Activated CD4-positive, alpha-beta T cell treated with anti-CD3 and anti-CD28 coated beads, Interleukin-2, amount 50 U/mL, for 24 hours (primary cell): Measurements from ENCODE around the gene MACROD2.

Experiments used
- DNase-seq, 2 donors: peaks; one replicate each; pipeline ENCODE4 v3.0.0-alpha.2; 2020; ENCODE audit warnings: low read depth in 1 of 2, low spot score in 1 of 2

The MACROD2 gene

DNA sequence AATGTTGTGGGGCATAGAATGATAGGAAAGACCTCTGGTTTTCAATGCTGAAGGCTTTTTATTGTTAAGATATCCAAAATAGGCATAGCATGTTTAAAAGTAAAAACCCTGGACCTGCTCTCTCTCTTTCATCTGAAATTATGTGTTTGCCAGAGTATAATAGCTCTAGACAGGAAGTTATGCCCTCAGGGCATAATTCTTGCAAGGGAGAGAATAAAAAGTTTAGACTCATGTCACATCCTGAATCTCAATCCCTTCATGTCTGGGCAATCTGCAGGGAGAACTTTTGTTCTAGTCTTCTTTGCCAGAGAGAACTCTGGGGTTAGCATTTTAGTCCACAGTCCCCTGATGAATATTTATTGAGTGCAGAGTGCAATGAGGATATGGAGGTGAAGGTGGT is 639.3 kb downstream of the MACROD2 start:
- DNase-seq: no peak

- no peak for DNase-seq
Measured at GRCh38 chr20:14637441-14637840, 642.1 kb downstream of the MACROD2 start.

- DNase-seq: no peak
Measured at GRCh38 chr20:14643146-14643545, 647.8 kb downstream of the MACROD2 start.

DNA sequence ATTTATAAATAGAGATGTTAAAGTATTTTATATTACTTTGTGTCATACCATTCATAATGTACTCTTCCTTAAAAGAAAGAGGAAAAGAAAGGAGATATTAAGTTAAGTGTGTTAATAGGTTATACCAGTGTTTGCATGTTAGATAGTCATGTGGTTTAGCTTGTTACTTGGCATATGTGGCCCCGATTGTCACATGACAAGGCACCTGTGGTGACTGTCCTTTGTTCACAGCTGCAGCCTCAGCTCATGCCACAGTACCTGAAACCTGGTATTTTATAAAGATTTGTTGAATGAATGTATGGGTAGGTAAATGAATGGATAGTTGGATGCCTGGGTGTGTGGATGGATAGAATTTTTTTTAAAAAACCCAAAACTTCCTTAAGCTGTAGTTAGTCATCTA is 648.2 kb downstream of the MACROD2 start:
- DNase-seq: no peak

GRCh38 chr20:14644306-14645097 is 649.2 kb downstream of the MACROD2 start:
- no peak for DNase-seq

DNA sequence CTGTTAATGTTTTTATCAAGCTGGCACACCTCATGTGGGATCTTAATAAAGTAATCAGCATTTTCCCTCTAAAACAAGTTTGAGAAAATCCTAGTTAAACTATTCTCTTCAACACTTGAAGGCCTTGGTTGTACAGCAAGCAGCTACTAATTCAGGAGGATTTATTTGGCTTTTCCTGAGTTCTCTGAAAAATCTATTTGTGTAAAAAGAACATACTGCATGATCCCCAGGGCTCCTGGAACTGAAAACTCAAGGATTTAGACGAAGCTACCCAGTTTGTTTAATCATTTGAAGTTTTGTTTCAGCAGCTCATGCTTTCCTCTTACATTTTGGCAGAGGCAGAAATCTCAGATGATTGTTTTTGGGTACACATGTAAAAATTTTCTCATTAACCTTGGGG is 651.7 kb downstream of the MACROD2 start:
- no peak for DNase-seq

DNA sequence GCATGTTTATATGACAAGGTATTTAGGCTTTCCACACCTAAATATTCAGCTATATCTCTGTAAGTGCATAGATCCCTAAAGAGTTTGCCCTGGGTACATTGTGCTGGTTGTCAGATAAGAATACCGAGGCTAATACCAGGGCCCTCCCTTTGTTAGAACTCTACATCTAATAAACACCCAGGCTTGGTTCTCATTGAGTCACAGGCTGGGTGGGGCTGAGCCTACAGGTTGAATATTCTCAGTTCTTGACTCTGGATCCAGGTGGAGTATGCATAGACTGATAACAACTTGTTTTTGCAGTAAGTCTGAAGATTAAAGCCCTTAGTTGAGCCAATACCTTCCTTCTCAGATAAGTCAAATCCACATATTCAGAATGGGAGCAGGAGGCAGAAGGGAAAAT is 654.3 kb downstream of the MACROD2 start:
- no peak for DNase-seq

- no peak for DNase-seq
Measured at GRCh38 chr20:14657266-14658005, 662.1 kb downstream of the MACROD2 start.

DNA sequence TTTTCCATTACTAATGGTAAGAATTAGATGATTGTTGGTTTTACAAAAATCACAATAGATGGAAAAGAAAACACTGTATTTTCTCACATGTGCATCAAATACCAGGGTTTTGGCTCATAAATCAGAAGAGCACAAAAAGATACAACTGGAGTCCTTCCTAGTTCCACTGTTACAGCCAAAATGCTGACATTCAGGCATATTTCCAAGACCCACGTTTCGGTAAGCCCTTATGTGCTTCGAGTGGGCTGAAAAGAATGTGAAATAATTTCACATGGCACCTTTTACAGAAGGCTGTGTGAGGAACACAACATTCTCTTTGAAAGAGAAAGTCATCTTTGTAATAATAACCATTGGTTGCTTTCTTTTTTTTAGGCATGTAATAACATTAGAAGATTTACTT is 668.8 kb downstream of the MACROD2 start:
- no peak for DNase-seq

GRCh38 chr20:14666696-14667095 is 671.4 kb downstream of the MACROD2 start:
- DNase-seq: no peak

- no peak for DNase-seq
Measured at GRCh38 chr20:14667226-14667625, 671.9 kb downstream of the MACROD2 start.

- no peak for DNase-seq
Measured at GRCh38 chr20:14672066-14672465, 676.8 kb downstream of the MACROD2 start.

DNA sequence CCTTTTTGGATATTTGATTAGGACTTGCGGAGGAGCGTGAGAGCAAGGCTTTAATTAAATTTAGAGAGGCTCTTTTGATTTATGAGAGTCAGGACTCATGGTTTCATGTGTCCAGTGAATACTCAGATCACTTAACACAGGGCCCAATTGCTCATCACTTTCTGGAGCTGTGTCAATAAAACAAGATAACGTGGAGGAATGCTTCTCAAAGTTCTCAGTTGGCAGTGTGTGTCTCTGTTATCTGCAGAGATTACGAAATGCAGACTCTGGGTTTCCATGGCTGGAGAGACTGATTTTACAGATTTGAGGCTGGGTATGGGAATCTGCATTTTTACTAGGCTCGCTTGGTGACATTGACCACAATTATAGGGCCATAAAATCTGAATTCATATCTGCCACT is 677.8 kb downstream of the MACROD2 start:
- no peak for DNase-seq

- DNase-seq: no peak
Measured at GRCh38 chr20:14677455-14677854, 682.1 kb downstream of the MACROD2 start.

DNA sequence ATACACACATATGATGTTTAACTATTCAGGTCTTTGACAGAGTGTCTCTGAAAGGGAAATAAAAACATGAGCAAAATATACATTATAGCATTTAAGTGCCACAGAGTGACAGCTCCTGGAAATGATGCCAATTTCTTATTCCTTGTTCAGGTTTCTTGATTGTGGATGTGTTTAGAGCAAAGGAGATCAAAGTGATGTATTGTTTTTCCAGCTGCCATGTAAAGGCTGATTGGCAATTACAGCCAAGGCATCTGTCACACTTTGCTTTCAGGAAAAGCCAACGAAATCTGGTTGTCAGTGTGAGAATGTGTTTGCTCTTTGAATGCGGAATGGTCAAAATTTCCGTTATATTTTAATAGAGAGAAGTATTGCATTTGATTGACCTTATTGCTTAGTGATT is 689.9 kb downstream of the MACROD2 start:
- DNase-seq: no peak

- no peak for DNase-seq
Measured at GRCh38 chr20:14687313-14687712, 692.0 kb downstream of the MACROD2 start.

DNA sequence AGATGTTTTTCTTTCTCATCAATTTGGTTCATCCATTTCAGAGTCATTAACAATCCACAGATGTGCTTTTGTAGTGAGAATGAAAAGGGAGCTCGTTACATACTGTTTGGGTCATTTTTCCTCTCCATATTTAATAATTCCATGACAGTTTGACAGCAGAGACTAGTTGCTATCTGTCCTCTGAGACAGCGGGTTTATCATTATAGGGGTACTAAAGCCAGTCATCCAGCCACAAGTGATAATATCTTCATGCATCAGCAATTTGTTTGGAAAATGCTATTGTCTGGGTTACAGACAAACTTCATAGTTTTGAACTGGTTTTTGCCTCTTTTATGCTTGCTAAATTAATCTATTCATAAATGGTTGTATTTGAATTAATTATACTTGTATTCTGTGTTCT is 692.7 kb downstream of the MACROD2 start:
- no peak for DNase-seq

- DNase-seq: no peak
Measured at GRCh38 chr20:14691994-14692393, 696.7 kb downstream of the MACROD2 start.

GRCh38 chr20:14696478-14696877 is 701.2 kb downstream of the MACROD2 start:
- no peak for DNase-seq

- no peak for DNase-seq
Measured at GRCh38 chr20:14696937-14697336, 701.6 kb downstream of the MACROD2 start.

GRCh38 chr20:14698125-14698524 is 702.8 kb downstream of the MACROD2 start:
- no peak for DNase-seq

DNA sequence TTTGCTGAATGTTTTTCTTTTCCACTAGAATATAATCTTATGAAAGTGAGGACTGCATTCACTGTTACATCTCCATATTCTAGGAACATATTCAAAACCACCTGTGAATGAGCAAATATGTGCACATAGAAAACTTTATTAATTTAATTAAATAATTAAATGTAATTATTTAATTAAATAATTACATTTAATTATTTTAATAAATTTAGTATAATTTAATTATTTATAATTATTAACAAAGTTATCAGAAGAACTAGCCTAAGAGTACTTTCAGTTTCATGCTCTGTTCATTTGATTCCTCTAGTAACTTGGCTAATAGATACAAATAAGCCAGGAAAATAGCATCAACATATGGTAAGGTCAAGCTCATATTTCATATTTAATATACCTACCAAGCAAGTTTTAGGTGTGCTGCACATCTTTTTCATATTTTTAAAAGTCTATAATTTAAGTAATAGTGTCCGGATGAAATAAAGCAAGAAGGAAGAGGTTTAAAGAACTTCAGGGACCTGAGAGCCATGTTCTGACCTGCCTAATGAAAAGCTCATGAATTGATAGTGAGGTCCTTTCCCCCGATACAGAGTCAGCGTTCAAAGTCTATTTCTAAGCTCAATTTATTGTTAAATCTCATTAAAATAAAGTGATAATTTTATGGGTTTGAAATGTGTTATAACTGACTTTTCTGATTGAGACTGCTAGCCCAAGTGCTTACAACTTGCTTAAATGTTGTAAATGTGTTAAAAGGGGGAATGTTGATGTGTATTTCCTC is 703.5 kb downstream of the MACROD2 start:
- DNase-seq: no peak
